ENCODE results near the gene NPAS3.

- TF ChIP-seq CTCF (IDR thresholded peaks at IDR 0.05 in 8 of 11, conservative IDR thresholded peaks at IDR 0.05 in 3 of 11), result no peak
- no peak for TF ChIP-seq POLR2A (IDR thresholded peaks at IDR 0.05)
- TF ChIP-seq POLR2AphosphoS5 (IDR thresholded peaks at IDR 0.05), result no peak
Measured at GRCh38 chr14:33555710-33556350, 617.2 kb downstream of the NPAS3 start.
